IMR-90 (cell line): ENCODE measurements around the gene MAP2K2. TPM values are rescaled to one million over a fixed set of nuclear protein-coding genes. Genes with fewer than 3 reads are reported as not detected.

Experiments used
- CHD1 ChIP-seq: IDR thresholded peaks from 2 replicates; pipeline ENCODE4 v1.6.1; 2012; ENCODE audit warnings: low read depth, low read length, improper control_type of control experiment
- MXI1 ChIP-seq: IDR thresholded peaks from 2 replicates; pipeline ENCODE4 v1.6.1; 2012; ENCODE audit warnings: low read depth, mild to moderate bottlenecking, low read length, moderate library complexity, borderline replicate concordance
- SMC3 ChIP-seq: fragments of 150-350 bp; IDR thresholded peaks from 2 replicates; pipeline ENCODE4 v1.6.1; 2016; ENCODE audit warnings: low read depth, mild to moderate bottlenecking, antibody characterized with exemption, low read length, moderate library complexity
- polyA plus RNA-seq, 3 experiments: library from polyadenylated mRNA; depleted of rRNA; stranded (reverse); fragments of >200 nt; gene quantifications; 2 replicates each; pipeline ENCODE4 v1.2.3, GENCODE V29; 2012; ENCODE audit warnings: low replicate concordance in 1 of 3
- total RNA-seq: library from RNA; depleted of rRNA; stranded (reverse); fragments of >200 nt; gene quantifications from 2 replicates; pipeline ENCODE4 v1.2.3, GENCODE V29; 2012

The MAP2K2 gene
- total and polyA plus RNA-seq, 2 of the 4 experiments (the other 2 are of a cell fraction): 115 to 151 TPM

DNA sequence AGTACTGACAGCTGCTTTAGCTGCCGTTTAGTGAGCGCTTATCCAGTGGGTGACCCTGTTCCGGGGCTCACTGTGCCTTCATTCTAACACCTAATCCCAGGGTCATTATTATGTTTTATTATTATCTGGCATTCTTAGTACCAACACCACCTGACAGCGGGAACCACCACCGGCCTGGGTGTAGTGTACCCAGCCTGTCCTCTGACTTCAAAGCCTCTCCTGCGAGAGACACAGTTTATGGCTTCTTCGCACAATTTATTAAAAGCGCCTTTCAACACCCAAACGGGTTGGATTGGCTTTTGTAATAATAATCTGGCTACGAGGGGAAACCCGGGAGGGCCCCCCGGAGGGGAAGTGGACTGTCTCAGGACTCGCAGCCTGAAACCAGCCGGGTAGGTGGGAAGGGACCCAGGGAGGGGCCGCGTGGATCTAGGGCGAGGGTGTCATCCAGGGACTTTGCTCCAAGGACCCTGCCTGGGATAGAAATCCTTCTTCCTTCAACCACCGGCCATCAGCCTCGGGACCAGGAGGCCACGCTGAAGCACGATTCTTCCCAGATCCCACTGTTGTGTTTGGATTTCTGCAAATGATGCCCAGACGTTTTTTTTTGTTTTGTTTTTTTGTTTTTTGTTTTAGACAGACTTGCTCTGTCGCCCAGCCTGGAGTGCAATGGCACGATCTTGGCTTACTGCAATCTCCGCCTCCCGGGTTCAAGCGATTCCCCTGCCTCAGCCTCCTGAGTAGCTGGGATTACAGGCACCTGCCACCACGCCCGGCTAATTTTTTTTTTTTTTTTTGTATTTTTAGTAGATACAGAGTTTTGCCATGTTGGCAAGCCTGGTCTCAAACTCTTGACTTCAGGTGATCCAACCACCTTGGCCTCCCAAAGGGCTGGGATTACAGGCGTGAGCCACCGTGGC, 55.6 kb downstream of the MAP2K2 start (continued):
- no peak for TF ChIP-seq MXI1
- no peak for TF ChIP-seq CHD1
- TF ChIP-seq SMC3: no peak
